Ascending aorta (tissue), 2 donors: ENCODE results near the gene GLMN. TPM values are rescaled to one million over a fixed set of nuclear protein-coding genes. Genes with fewer than 3 reads are reported as not detected.

Experiments
- DNase-seq, 2 donors: peaks; one replicate each; pipeline ENCODE4 v3.0.0-alpha.2; 2019; ENCODE audit warnings: low spot score in 2 of 2
- H3K27ac ChIP-seq, 2 donors: fragments of 200-600 bp; sonication (generic); one replicate each; pipeline ENCODE4 v1.5.1; 2016 to 2017; ENCODE audit warnings: mild to moderate bottlenecking in 1 of 2
- H3K27me3 ChIP-seq: fragments of 200-600 bp; sonication (generic); one replicate; pipeline ENCODE4 v1.5.1; 2017
- H3K36me3 ChIP-seq, 2 donors: fragments of 200-600 bp; sonication (generic); one replicate each; pipeline ENCODE4 v1.5.1; 2016
- H3K4me1 ChIP-seq, 2 donors: fragments of 200-600 bp; sonication (generic); one replicate each; pipeline ENCODE4 v1.5.1; 2016 to 2017; ENCODE audit warnings: mild to moderate bottlenecking in 1 of 2
- H3K4me3 ChIP-seq, 2 donors: fragments of 200-600 bp; sonication (generic); one replicate each; pipeline ENCODE4 v1.5.1; 2016 to 2017; ENCODE audit warnings: mild to moderate bottlenecking in 1 of 2
- H3K9me3 ChIP-seq, 2 donors: fragments of 200-600 bp; sonication (generic); one replicate each; pipeline ENCODE4 v1.5.1; 2016
- intact Hi-C: fragments of 100-400 bp; cut with DNase I; formaldehyde crosslinking; loops from one replicate; pipeline ENCODE4 v1.15.1; 2023
- total RNA-seq: library from RNA; depleted of rRNA; stranded (reverse); fragments of >200 nt; gene quantifications from one replicate; pipeline ENCODE4 v1.1.0, GENCODE V29; 2016
- TF ChIP-seq, protein P1 (sequence below), 3 experiments: fragments of 200-600 bp in 2 of 3; fragments of 450-650 bp in 1 of 3; sonication (generic) in 2 of 3; IDR thresholded peaks; one replicate each; pipeline ENCODE4 v1.5.1; 2016 to 2019; ENCODE audit warnings: antibody characterized with exemption in 3 of 3, mild to moderate bottlenecking in 1 of 3, moderate library complexity in 1 of 3

GLMN gene
- total RNA-seq, 1 donor from 2014 or later: 9.8 TPM

DNA sequence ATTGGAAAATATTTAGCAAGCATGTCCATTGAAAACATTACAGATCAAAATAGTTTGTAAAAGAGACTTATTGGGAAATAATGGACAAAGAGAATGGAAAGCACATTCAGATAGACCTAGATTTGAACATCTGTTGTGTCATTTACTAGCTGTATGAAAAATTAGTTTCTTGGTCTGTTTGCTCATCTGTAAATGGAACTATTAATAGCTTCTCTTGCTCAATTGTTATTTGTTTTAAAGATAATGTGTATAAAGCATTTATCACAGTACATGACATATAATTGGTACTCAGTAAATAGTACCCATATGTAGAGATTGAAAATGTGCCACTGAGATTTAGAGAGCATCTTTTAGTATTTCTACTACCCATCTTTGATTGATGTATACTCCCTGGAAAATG, 26.0 kb upstream of the GLMN start:
- TF ChIP-seq, protein P1, sequence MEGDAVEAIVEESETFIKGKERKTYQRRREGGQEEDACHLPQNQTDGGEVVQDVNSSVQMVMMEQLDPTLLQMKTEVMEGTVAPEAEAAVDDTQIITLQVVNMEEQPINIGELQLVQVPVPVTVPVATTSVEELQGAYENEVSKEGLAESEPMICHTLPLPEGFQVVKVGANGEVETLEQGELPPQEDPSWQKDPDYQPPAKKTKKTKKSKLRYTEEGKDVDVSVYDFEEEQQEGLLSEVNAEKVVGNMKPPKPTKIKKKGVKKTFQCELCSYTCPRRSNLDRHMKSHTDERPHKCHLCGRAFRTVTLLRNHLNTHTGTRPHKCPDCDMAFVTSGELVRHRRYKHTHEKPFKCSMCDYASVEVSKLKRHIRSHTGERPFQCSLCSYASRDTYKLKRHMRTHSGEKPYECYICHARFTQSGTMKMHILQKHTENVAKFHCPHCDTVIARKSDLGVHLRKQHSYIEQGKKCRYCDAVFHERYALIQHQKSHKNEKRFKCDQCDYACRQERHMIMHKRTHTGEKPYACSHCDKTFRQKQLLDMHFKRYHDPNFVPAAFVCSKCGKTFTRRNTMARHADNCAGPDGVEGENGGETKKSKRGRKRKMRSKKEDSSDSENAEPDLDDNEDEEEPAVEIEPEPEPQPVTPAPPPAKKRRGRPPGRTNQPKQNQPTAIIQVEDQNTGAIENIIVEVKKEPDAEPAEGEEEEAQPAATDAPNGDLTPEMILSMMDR (IDR thresholded peaks at IDR 0.05): no peak
- no peak for DNase-seq
- peaks cover 3 to 12% of the 10 kb centered on the region in 2 donors for H3K9me3 ChIP-seq
- H3K36me3 ChIP-seq: peaks cover 21 to 67% of the 10 kb centered on the region in 2 donors
- H3K27ac ChIP-seq: no peak overlapping the region
- H3K4me1 ChIP-seq: no peaks in the 10 kb centered on the region
- intact Hi-C loops: no loop called here
- no peaks in the 10 kb centered on the region for H3K27me3 ChIP-seq
- no peak overlapping the region for H3K4me3 ChIP-seq

GRCh38 chr1:92323473-92324453, 25.0 kb upstream of the GLMN start:
- peaks cover 21 to 63% of the 10 kb centered on the region in 2 donors for H3K36me3 ChIP-seq
- H3K9me3 ChIP-seq: peaks cover 3 to 12% of the 10 kb centered on the region in 2 donors
- no peaks in the 10 kb centered on the region for H3K27me3 ChIP-seq
- no peaks in the 10 kb centered on the region for H3K4me1 ChIP-seq
- TF ChIP-seq, protein P1 (IDR thresholded peaks at IDR 0.05): no peak
- no peak overlapping the region for H3K4me3 ChIP-seq
- DNase-seq: no peak
- intact Hi-C loops: no loop called here
- no peak overlapping the region for H3K27ac ChIP-seq

GRCh38 chr1:92317836-92318493, 19.2 kb upstream of the GLMN start:
- no peaks in the 10 kb centered on the region for H3K9me3 ChIP-seq
- peaks cover 8 to 30% of the 10 kb centered on the region in 2 donors for H3K36me3 ChIP-seq
- no peaks in the 10 kb centered on the region for H3K27me3 ChIP-seq
- TF ChIP-seq, protein P1 (IDR thresholded peaks at IDR 0.05): no peak
- no peaks in the 10 kb centered on the region for H3K4me1 ChIP-seq
- no peak overlapping the region for H3K4me3 ChIP-seq
- intact Hi-C loops: no loop called here
- no peak for DNase-seq
- no peak overlapping the region for H3K27ac ChIP-seq

- H3K27ac ChIP-seq: no peak overlapping the region
- H3K36me3 ChIP-seq: peaks cover 0 to 23% of the 10 kb centered on the region in 2 donors
- H3K4me3 ChIP-seq: no peak overlapping the region
- TF ChIP-seq, protein P1 (IDR thresholded peaks at IDR 0.05): no peak
- DNase-seq: no peak
- H3K9me3 ChIP-seq: no peaks in the 10 kb centered on the region
- no peaks in the 10 kb centered on the region for H3K27me3 ChIP-seq
- no peaks in the 10 kb centered on the region for H3K4me1 ChIP-seq
- intact Hi-C loops: no loop called here
Observed at GRCh38 chr1:92315766-92316599, 17.2 kb upstream of the GLMN start.

DNA sequence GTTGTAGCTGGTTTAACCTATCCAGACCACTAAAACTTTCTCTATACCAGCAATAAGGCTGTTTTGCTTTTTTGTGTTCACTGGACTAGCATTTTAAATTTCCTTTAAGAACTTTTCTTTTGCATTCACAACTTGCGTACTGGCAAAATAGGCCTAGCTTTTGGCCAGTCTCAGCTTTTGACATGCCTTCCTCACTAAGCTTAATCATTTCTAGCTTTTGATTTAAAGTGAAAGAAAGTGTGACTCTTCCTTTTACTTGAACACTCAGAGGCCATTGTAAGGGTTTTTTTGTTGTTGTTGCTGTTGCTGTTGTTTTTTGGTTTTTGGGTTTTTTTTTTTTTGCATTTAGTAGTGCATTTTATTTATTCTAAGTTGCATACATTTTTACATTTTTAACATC, 15.2 kb upstream of the GLMN start:
- TF ChIP-seq, protein P1 (IDR thresholded peaks at IDR 0.05): no peak
- H3K4me3 ChIP-seq: no peak overlapping the region
- peaks cover 0 to 7% of the 10 kb centered on the region in 2 donors for H3K36me3 ChIP-seq
- intact Hi-C loops: no loop called here
- H3K27me3 ChIP-seq: no peaks in the 10 kb centered on the region
- no peak for DNase-seq
- H3K27ac ChIP-seq: no peak overlapping the region
- no peaks in the 10 kb centered on the region for H3K4me1 ChIP-seq
- H3K9me3 ChIP-seq: no peaks in the 10 kb centered on the region
